ENCODE data around the gene TBX19. TPM values are rescaled to one million over a fixed set of nuclear protein-coding genes. Genes with fewer than 3 reads are reported as not detected.

Gene TBX19
- total RNA-seq (2022; extraction: Qiagen RNA extraction; ENCODE audit: low read depth) = 0.84 to 1.2 TPM (median 0.93 TPM) in 5 replicates

DNA sequence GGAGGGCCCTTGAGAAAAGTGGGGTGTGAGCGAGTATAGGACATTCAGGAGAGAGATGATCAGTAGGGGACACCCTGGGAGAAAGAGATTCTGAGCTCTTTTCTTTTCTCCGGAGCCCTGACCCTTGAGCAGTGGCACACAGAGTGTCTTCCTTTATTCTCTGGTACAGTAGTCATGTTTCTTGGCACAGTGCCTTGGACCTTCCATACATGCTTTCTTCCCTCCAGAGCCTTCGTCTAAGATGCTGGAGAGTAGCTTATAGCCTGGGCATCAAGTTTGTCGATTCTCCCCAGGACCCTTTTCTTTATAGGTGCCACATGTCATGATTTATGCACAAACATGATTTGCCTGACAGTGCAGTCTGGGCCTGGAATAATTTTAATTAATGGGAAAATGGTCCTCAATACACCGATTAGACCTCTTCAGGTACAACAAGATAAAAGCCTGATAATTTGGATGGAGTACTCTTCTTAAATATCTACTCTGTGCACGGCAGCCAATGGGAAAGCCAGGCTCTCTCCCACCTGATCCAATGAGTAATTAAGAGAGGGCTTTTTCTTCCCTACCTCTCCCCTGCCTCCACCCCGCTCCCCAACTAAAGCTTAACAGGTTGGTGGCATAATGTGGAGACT lies at the start of gene TBX19:
Gene TBX19, plus strand, starts transcription at position 582 of the 632 bp plus-strand sequence. CDS start 214 bp downstream, outside the sequence.

Other genes starting within 250 kb of the TBX19 start
- 8.8 to 16.6 TPM (median 12.8 TPM) in 5 replicates for gene GPR161, start 143.9 kb upstream of the TBX19 start, total RNA-seq (2022; extraction: Qiagen RNA extraction; ENCODE audit: low read depth)
- 31.6 to 38.9 TPM (median 33.4 TPM) in 5 replicates for gene TIPRL, start 101.9 kb upstream of the TBX19 start, total RNA-seq (2022; extraction: Qiagen RNA extraction; ENCODE audit: low read depth)
- gene SFT2D2, start 54.9 kb upstream of the TBX19 start, total RNA-seq (2022; extraction: Qiagen RNA extraction; ENCODE audit: low read depth) = 10.3 to 21.4 TPM (median 16.7 TPM) in 5 replicates

Data from A549 treated with RU486 at 1 μM for 4 hours (cell line).